GM12891 (cell line): ENCODE measurements around the gene KLF1. TPM values are rescaled to one million over a fixed set of nuclear protein-coding genes. Genes with fewer than 3 reads are reported as not detected.

Experiments
- DNase-seq: peaks from one replicate; pipeline ENCODE4 v3.0.0; 2011; ENCODE audit warnings: low spot score; ENCODE audit not compliant: insufficient read length
- FAIRE-seq: peaks from 2 replicates; lab custom pipeline; 2011; peaks lifted over from hg19 to GRCh38; lab: Jason Lieb, UNC
- PAX5 ChIP-seq: IDR thresholded peaks from 2 replicates; pipeline ENCODE4 v1.6.1; 2011; ENCODE audit warnings: low read length, moderate library complexity, mild to moderate bottlenecking; ENCODE audit not compliant: insufficient read depth, severe bottlenecking
- POLR2A ChIP-seq: IDR thresholded peaks from 2 replicates; pipeline ENCODE4 v1.6.1; 2011; ENCODE audit warnings: low read depth, low read length, control low read depth
- POLR2AphosphoS5 ChIP-seq: IDR thresholded peaks from 2 replicates; pipeline ENCODE4 v1.6.1; 2011; ENCODE audit warnings: low read depth, low read length, control low read depth
- POU2F2 ChIP-seq: IDR thresholded peaks from 2 replicates; pipeline ENCODE4 v1.6.1; 2011; ENCODE audit warnings: low read depth, mild to moderate bottlenecking, control low read depth, low read length, moderate library complexity
- SPI1 ChIP-seq: IDR thresholded peaks from 2 replicates; pipeline ENCODE4 v1.6.1; 2011; ENCODE audit warnings: low read depth, low read length, control low read depth
- TAF1 ChIP-seq: IDR thresholded peaks from 2 replicates; pipeline ENCODE4 v1.6.1; 2011; ENCODE audit warnings: low read depth, low read length, control low read depth
- polyA plus RNA-seq: library from polyadenylated mRNA; unstranded; fragments of >200 nt; gene quantifications from one replicate; pipeline ENCODE4 v1.2.1, GENCODE V29; 2012; ENCODE audit warnings: low read depth, missing spikeins, inconsistent platforms; ENCODE audit not compliant: missing spikeins

KLF1 gene
- polyA plus RNA-seq: 0.05 TPM

DNA sequence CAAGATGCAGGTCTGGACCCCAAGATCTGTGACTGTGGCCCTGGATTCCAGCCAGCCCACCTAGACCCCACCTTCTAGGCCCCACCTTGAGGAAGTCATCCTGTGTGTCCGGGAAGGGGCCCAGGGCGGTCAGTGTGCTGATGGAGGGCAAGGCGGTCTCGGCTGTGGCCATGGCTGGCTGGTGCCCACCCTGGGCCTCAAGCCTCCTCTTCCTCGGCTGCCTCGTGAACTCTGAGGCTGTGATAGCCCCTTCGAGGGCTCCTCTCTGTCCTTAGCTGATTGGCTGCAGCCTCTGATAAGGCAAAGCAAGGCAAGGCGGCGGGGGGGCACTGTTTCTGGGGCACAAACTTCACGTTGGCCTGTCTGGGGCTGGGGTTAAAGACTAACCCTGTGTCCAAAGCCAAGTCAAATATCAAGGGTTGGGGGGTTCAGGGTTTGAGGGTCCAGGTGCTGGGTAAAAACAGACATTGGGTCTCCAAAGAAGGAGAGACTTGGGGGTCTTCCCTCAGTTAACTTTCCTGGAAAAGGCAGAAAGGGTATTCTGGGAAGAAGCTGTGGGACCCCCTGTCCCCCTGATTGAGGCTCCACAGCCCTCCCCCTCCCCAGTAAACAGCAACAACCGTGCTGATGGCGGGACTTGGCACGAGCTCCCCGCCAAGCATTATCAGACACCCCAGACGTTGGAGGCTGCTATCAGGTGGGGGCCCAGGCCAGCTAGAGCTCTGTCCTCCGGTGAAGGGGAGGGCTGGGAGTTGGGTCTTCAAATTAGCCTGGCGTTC is at the start of gene KLF1:
TSS of gene KLF1 (minus strand) at position 233 of the 779 bp plus-strand sequence. CDS start at position 172, 61 bp downstream.
- FAIRE-seq: no peak

GRCh38 chr19:12936582-12936981 is 49.6 kb upstream of the KLF1 start:
- FAIRE-seq (no peak), DNase-seq (no peak)
- TF ChIP-seq PAX5: no peak
- TF ChIP-seq TAF1: no peak
- no peak for TF ChIP-seq POLR2AphosphoS5
- no peak for TF ChIP-seq POLR2A
- no peak for TF ChIP-seq POU2F2
- no peak for TF ChIP-seq SPI1

More for the DNA sequence above, at the start of gene KLF1:
- no peak for TF ChIP-seq POU2F2
- no peak for TF ChIP-seq POLR2AphosphoS5
- no peak for TF ChIP-seq SPI1
- no peak for TF ChIP-seq PAX5
- no peak for TF ChIP-seq TAF1
- no peak for TF ChIP-seq POLR2A
- no peak for DNase-seq

- DNase-seq (no peak), FAIRE-seq (no peak)
- no peak for TF ChIP-seq POLR2A
- TF ChIP-seq SPI1: no peak
- TF ChIP-seq POLR2AphosphoS5: no peak
- no peak for TF ChIP-seq PAX5
- no peak for TF ChIP-seq POU2F2
- TF ChIP-seq TAF1: no peak
These were observed 48.1 kb upstream of the KLF1 start for GRCh38 chr19:12935071-12935470.

DNA sequence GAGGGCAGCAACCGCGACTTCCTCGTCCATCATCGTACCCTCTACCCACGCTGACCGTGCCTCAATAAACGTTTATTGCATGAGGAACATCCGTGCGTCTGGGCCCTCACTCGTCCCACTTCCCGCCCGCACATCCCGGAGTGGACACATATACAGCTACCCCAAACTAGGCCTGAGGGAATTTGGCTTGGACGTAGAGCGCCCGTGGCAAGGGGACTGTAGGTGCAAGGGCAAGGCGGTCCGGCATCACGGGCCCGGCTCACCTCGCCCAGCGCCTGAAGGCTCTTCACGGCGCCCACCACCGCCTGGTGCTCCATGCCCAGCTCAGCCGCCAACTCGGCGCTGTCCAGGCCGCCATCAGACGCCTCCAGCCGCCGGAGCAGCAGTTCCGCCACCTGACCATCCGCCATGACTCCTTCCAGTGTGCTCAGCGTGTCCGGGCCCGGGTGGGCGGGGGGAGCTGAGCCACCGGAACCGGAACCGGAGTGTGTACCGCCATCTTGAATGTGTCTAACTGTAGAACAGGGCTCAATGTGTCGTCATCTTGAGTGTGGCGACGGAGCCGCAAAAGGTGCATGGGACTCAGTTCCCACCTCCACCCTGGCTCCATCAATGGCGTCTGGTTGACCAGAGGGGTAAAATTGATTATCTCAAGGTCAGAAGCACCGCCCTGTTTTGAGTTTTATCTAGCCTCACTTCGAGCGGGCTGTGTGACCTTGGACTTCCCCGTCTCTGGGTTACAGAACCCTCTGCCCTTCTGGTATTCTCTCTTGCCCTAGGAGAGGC is 46.5 kb upstream of the KLF1 start, which contains the start of gene FARSA:
TSS of gene FARSA (minus strand) at position 425 of the 786 bp plus-strand sequence. CDS start at position 410, 15 bp downstream.
- DNase-seq (peak; percentile 92), FAIRE-seq (peak; percentile 98)
- peak; percentile 88 for TF ChIP-seq TAF1
- TF ChIP-seq POLR2AphosphoS5: peak; percentile 91
- no peak for TF ChIP-seq PAX5
- TF ChIP-seq SPI1: no peak
- TF ChIP-seq POU2F2: no peak
- TF ChIP-seq POLR2A: peak; percentile 95

GRCh38 chr19:12932392-12933286 is 45.6 kb upstream of the KLF1 start:
- no peak for TF ChIP-seq TAF1
- no peak for TF ChIP-seq POLR2A
- TF ChIP-seq POU2F2: 0 out of 2 replicates have a peak, but pooled peaks have one; percentile 19
- no peak for TF ChIP-seq PAX5
- TF ChIP-seq SPI1: no peak
- no peak for TF ChIP-seq POLR2AphosphoS5
- FAIRE-seq (no peak), DNase-seq (no peak)

DNA sequence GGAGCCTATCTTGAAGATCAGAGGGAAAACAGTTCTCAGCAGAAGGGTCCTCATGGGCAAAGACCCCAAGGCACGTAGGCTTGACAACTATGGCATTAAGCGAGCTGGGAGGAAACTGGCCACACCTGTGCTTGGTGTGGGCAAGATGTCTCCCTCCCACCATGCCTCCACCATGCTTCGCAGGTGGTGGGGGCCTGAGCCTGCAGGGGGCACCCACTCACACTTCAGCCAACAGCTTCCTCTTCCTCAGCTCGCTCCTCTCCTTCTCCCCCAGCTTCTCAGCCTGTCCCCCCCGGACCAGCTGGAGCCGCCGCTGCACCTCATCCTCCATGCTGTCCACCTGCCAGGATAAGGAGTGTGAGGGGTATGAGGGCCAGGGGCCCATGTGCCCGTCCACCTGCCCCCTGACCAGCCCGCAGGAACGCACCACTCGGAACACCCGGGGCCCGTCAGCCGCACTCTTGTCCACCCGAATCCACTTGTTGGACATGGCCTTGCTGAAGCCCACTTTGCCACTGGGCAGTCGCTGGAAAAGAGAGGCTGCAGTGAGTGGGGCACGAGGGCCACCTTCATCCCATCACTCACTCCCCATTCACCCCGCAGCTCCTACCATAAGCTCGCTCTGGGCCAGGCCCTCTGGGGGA is 43.1 kb upstream of the KLF1 start:
- DNase-seq: no peak

DNA sequence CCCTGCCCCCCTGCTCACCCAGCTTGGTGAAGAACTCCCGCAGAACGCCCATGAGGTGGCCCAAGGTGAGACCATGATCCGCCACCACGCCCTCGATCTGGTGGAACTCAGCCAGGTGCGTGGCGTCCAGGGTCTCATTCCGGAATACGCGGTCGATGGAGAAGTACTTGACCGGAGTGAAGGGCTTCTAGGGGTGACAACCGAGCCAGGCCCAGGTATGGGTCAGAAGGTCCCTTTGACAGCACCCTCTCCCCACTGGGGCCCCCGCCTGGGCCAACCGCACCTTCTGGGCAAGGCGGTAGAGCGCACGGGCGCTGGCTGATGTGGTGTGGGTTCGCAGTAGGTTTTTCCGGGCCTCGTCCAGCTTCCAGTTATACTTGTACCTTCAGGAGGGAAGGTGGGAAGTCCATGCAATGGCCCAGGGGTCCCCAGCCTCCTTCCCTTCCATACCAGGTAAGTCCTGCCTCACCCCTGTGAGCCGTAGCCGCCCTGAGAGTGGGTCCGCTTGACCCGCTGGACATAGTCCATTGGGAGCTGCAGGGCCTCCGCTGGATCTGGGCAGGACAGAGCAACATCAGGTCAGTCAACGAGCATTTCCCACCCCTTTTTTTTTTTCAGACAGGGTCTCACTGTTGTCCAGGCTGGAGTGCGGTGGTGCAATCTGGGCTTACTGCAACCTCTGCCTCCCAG is 37.8 kb upstream of the KLF1 start:
- no peak for DNase-seq
- FAIRE-seq: no peak
- TF ChIP-seq POU2F2: no peak
- no peak for TF ChIP-seq PAX5
- no peak for TF ChIP-seq TAF1
- TF ChIP-seq POLR2AphosphoS5: no peak
- no peak for TF ChIP-seq POLR2A
- no peak for TF ChIP-seq SPI1

More for the DNA sequence above, 43.1 kb upstream of the KLF1 start:
- FAIRE-seq: no peak
- no peak for TF ChIP-seq POLR2A
- TF ChIP-seq POLR2AphosphoS5: no peak
- TF ChIP-seq TAF1: no peak
- TF ChIP-seq POU2F2: no peak
- TF ChIP-seq SPI1: no peak
- no peak for TF ChIP-seq PAX5

DNA sequence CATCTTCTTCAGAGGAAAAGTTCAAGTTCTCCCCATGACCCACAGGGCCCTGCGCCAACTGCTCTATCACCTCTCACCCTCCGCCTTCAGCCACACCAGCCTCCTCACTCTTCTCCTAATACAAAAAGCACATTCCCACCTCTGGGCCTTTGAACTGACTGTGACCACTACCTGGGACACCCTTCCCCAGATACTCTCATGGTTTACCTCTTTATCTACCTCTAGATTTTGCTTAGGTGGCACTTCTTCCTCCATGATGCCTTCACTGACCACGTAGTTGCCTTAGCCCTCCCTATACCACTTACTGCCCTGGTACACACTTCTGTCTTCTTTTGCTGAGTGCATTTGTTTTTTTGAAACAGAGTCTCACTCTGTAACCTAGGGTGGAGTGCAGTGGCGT is 36.0 kb upstream of the KLF1 start:
- FAIRE-seq (no peak), DNase-seq (no peak)
- no peak for TF ChIP-seq POLR2AphosphoS5
